ENCODE data around the gene NFKBIA.
"Not testable (repeated sequence)": the region's sequence is repeated elsewhere in the genome, so short reads cannot be mapped to it uniquely, and the experiment has no call there.

NFKBIA gene

GRCh38 chr14:35379234-35379933, 25.2 kb downstream of the NFKBIA start:
- peaks cover 0 to 14% (median 5%) of the 10 kb centered on the region in 4 experiments for H3K4me1 ChIP-seq (ENCODE audit: control extremely low read depth in 1 of 4, control insufficient read depth in 4 of 4, insufficient read depth in 4 of 4, low read length in 3 of 4)
- CTCF ChIA-PET, result interaction anchor here (1.0 to 3.0 kb wide), 3 partner anchors 9 to 18 kb away, joined by 3 to 7 read pairs (median 4); no protein-coding TSS in a partner anchor
- H3K27ac ChIP-seq (ENCODE audit: insufficient read depth in 1 of 2, low read depth in 1 of 2, low read length in 2 of 2, poor library complexity in 1 of 2, severe bottlenecking in 2 of 2); H3K9me3 ChIP-seq (ENCODE audit: control extremely low read depth in 1 of 5, control insufficient read depth in 4 of 5, insufficient read depth in 2 of 5, low read depth in 1 of 5, low read length in 4 of 5); POLR2A ChIA-PET; H3K27me3 ChIP-seq (replicated peaks in 2 of 5; ENCODE audit: control insufficient read depth in 4 of 5, insufficient read depth in 5 of 5, low read length in 4 of 5); H3K4me3 ChIP-seq (ENCODE audit: control insufficient read depth in 1 of 7, extremely low read depth in 1 of 7, insufficient read depth in 4 of 7, low read depth in 2 of 7, low read length in 6 of 7); DNase-seq; H3K36me3 ChIP-seq (ENCODE audit: control insufficient read depth in 4 of 4, insufficient read depth in 4 of 4, low read length in 3 of 4): not testable (repeated sequence)
- 86% methylated on average over 9 of the region's 9 CpGs for WGBS (ENCODE audit: insufficient coverage)

- peaks cover 0 to 15% (median 8%) of the 10 kb centered on the region in 4 experiments for H3K4me1 ChIP-seq (ENCODE audit: control extremely low read depth in 1 of 4, control insufficient read depth in 4 of 4, insufficient read depth in 4 of 4, low read length in 3 of 4)
- H3K4me3 ChIP-seq (ENCODE audit: control insufficient read depth in 1 of 7, extremely low read depth in 1 of 7, insufficient read depth in 4 of 7, low read depth in 2 of 7, low read length in 6 of 7), result no peak overlapping the region
- CTCF ChIA-PET, result interaction anchor here (1.0 to 3.0 kb wide), 7 partner anchors 9 to 39 kb away, joined by 3 to 7 read pairs (median 4); no protein-coding TSS in a partner anchor
- POLR2A ChIA-PET, result no interaction called here
- DNase-seq, result peak in 2 of 3 donors; percentile 70 to 80
- no peaks in the 10 kb centered on the region for H3K27me3 ChIP-seq (replicated peaks in 2 of 5; ENCODE audit: control insufficient read depth in 4 of 5, insufficient read depth in 5 of 5, low read length in 4 of 5)
- no peaks in the 10 kb centered on the region for H3K36me3 ChIP-seq (ENCODE audit: control insufficient read depth in 4 of 4, insufficient read depth in 4 of 4, low read length in 3 of 4)
- no peak overlapping the region for H3K27ac ChIP-seq (ENCODE audit: insufficient read depth in 1 of 2, low read depth in 1 of 2, low read length in 2 of 2, poor library complexity in 1 of 2, severe bottlenecking in 2 of 2)
- 100% methylated on average over 3 of the region's 9 CpGs for WGBS (ENCODE audit: insufficient coverage)
- no peaks in the 10 kb centered on the region for H3K9me3 ChIP-seq (ENCODE audit: control extremely low read depth in 1 of 5, control insufficient read depth in 4 of 5, insufficient read depth in 2 of 5, low read depth in 1 of 5, low read length in 4 of 5)
Measured at GRCh38 chr14:35378425-35379233, 25.9 kb downstream of the NFKBIA start.

- peaks cover 0 to 6% (median 0%) of the 10 kb centered on the region in 5 experiments for H3K9me3 ChIP-seq (ENCODE audit: control extremely low read depth in 1 of 5, control insufficient read depth in 4 of 5, insufficient read depth in 2 of 5, low read depth in 1 of 5, low read length in 4 of 5)
- peak in 2 of 3 donors; percentile 75 to 81 for DNase-seq
- WGBS (ENCODE audit: insufficient coverage), result 100% methylated on average over 3 of the region's 7 CpGs
Measured at GRCh38 chr14:35375558-35376025, 29.0 kb downstream of the NFKBIA start.

DNA sequence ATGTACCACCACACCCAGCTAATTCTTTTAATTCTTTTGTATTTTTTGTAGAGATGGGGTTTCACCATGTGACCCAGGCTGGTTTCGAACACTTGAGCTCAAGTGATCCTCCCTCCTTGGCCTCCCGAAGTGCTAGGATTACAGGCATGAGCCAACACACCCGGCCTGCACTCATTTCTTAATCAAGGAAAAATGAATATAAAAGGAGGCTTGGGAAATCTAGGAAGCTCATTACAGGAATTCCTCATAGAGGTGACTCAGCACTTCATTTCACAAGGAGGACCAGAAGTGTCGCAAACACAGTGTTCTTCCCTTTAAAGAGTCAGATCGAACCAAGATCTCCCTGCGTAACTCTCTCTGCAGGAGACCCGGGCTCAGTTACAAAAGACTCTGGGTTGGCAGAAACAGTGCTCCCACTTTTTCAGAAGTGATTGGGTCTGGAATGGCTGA, 30.3 kb downstream of the NFKBIA start:
- H3K4me1 ChIP-seq (ENCODE audit: control extremely low read depth in 1 of 4, control insufficient read depth in 4 of 4, insufficient read depth in 4 of 4, low read length in 3 of 4), result peaks cover 0 to 26% (median 23%) of the 10 kb centered on the region in 4 experiments
- H3K27me3 ChIP-seq (replicated peaks in 2 of 5; ENCODE audit: control insufficient read depth in 4 of 5, insufficient read depth in 5 of 5, low read length in 4 of 5), result no peaks in the 10 kb centered on the region
- ChIA-PET CTCF (interaction anchor here (0.7 to 2.0 kb wide), 6 partner anchors 11 to 145 kb away, joined by 3 to 7 read pairs (median 4); partner anchors contain the start of gene NFKBIA), POLR2A (no interaction called here)
- WGBS (ENCODE audit: insufficient coverage), result 39% methylated on average over 2 of the region's 7 CpGs
- no peak overlapping the region for H3K27ac ChIP-seq (ENCODE audit: insufficient read depth in 1 of 2, low read depth in 1 of 2, low read length in 2 of 2, poor library complexity in 1 of 2, severe bottlenecking in 2 of 2)
- peaks cover 0 to 6% (median 0%) of the 10 kb centered on the region in 5 experiments for H3K9me3 ChIP-seq (ENCODE audit: control extremely low read depth in 1 of 5, control insufficient read depth in 4 of 5, insufficient read depth in 2 of 5, low read depth in 1 of 5, low read length in 4 of 5)
- H3K4me3 ChIP-seq (ENCODE audit: control insufficient read depth in 1 of 7, extremely low read depth in 1 of 7, insufficient read depth in 4 of 7, low read depth in 2 of 7, low read length in 6 of 7), result no peak overlapping the region
- H3K36me3 ChIP-seq (ENCODE audit: control insufficient read depth in 4 of 4, insufficient read depth in 4 of 4, low read length in 3 of 4), result no peaks in the 10 kb centered on the region
- DNase-seq, result no peak

More at GRCh38 chr14:35375558-35376025, 29.0 kb downstream of the NFKBIA start:
- CTCF ChIA-PET, result interaction anchor here (1.0 to 2.0 kb wide), 7 partner anchors 8 to 220 kb away, joined by 3 to 7 read pairs (median 3); no protein-coding TSS in a partner anchor
- H3K4me1 ChIP-seq (ENCODE audit: control extremely low read depth in 1 of 4, control insufficient read depth in 4 of 4, insufficient read depth in 4 of 4, low read length in 3 of 4), result peaks cover 0 to 15% (median 10%) of the 10 kb centered on the region in 4 experiments
- no peak overlapping the region for H3K27ac ChIP-seq (ENCODE audit: insufficient read depth in 1 of 2, low read depth in 1 of 2, low read length in 2 of 2, poor library complexity in 1 of 2, severe bottlenecking in 2 of 2)
- no peak overlapping the region for H3K4me3 ChIP-seq (ENCODE audit: control insufficient read depth in 1 of 7, extremely low read depth in 1 of 7, insufficient read depth in 4 of 7, low read depth in 2 of 7, low read length in 6 of 7)
- no peaks in the 10 kb centered on the region for H3K36me3 ChIP-seq (ENCODE audit: control insufficient read depth in 4 of 4, insufficient read depth in 4 of 4, low read length in 3 of 4)
- POLR2A ChIA-PET, result interaction anchor here (0.7 to 1.3 kb wide), 3 partner anchors 12 to 28 kb away, joined by 3 read pairs; no protein-coding TSS in a partner anchor
- H3K27me3 ChIP-seq (replicated peaks in 2 of 5; ENCODE audit: control insufficient read depth in 4 of 5, insufficient read depth in 5 of 5, low read length in 4 of 5), result no peaks in the 10 kb centered on the region

DNA sequence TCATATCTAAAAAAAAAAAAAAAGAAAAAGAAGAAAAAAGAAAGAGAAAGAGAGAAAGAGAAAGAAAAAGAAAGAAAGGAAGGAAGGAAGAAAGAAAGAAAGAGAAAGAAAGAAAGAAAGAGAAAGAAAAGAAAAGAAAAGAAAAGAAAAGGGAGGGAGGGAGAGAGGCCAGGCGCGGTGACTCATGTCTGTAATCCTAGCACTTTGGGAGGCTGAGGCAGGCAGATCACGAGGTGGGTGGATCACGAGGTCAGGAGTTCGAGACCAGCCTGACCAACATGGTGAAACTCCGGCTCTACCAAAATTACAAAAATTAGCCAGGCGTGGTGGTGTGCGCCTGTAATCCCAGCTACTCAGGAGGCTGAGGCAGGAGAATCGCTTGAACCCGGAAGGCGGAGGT, 31.3 kb downstream of the NFKBIA start:
- POLR2A ChIA-PET, result interaction anchor here (0.6 kb wide), 1 partner anchor 42 kb away, joined by 7 read pairs; no protein-coding TSS in a partner anchor
- DNase-seq; H3K27ac ChIP-seq (ENCODE audit: insufficient read depth in 1 of 2, low read depth in 1 of 2, low read length in 2 of 2, poor library complexity in 1 of 2, severe bottlenecking in 2 of 2); H3K4me3 ChIP-seq (ENCODE audit: control insufficient read depth in 1 of 7, extremely low read depth in 1 of 7, insufficient read depth in 4 of 7, low read depth in 2 of 7, low read length in 6 of 7); H3K36me3 ChIP-seq (ENCODE audit: control insufficient read depth in 4 of 4, insufficient read depth in 4 of 4, low read length in 3 of 4); CTCF ChIA-PET; H3K9me3 ChIP-seq (ENCODE audit: control extremely low read depth in 1 of 5, control insufficient read depth in 4 of 5, insufficient read depth in 2 of 5, low read depth in 1 of 5, low read length in 4 of 5); H3K27me3 ChIP-seq (replicated peaks in 2 of 5; ENCODE audit: control insufficient read depth in 4 of 5, insufficient read depth in 5 of 5, low read length in 4 of 5): not testable (repeated sequence)
- H3K4me1 ChIP-seq (ENCODE audit: control extremely low read depth in 1 of 4, control insufficient read depth in 4 of 4, insufficient read depth in 4 of 4, low read length in 3 of 4), result peaks cover 2 to 37% (median 34%) of the 10 kb centered on the region in 4 experiments
- 100% methylated on average over 4 of the region's 11 CpGs for WGBS (ENCODE audit: insufficient coverage)

GRCh38 chr14:35370969-35371368, 33.6 kb downstream of the NFKBIA start:
- Histone ChIP-seq H3K27me3 (replicated peaks in 2 of 5; ENCODE audit: control insufficient read depth in 4 of 5, insufficient read depth in 5 of 5, low read length in 4 of 5) (no peaks in the 10 kb centered on the region), H3K27ac (ENCODE audit: insufficient read depth in 1 of 2, low read depth in 1 of 2, low read length in 2 of 2, poor library complexity in 1 of 2, severe bottlenecking in 2 of 2) (peak overlapping the region in 1 of 2 experiments; percentile 40), H3K4me3 (ENCODE audit: control insufficient read depth in 1 of 7, extremely low read depth in 1 of 7, insufficient read depth in 4 of 7, low read depth in 2 of 7, low read length in 6 of 7) (no peak overlapping the region), H3K9me3 (ENCODE audit: control extremely low read depth in 1 of 5, control insufficient read depth in 4 of 5, insufficient read depth in 2 of 5, low read depth in 1 of 5, low read length in 4 of 5) (peaks cover 0 to 6% (median 0%) of the 10 kb centered on the region in 5 experiments), H3K4me1 (ENCODE audit: control extremely low read depth in 1 of 4, control insufficient read depth in 4 of 4, insufficient read depth in 4 of 4, low read length in 3 of 4) (peaks cover 11 to 57% (median 54%) of the 10 kb centered on the region in 4 experiments), H3K36me3 (ENCODE audit: control insufficient read depth in 4 of 4, insufficient read depth in 4 of 4, low read length in 3 of 4) (no peaks in the 10 kb centered on the region)
- ChIA-PET CTCF (interaction anchor here (0.9 to 10.2 kb wide), 8 partner anchors 10 to 144 kb away, joined by 3 to 110 read pairs (median 4); partner anchors contain the start of gene NFKBIA), POLR2A (interaction anchor here (4.9 kb wide), 1 partner anchor 31 kb away, joined by 128 read pairs; the partner anchor contains the start of gene NFKBIA)
- no CpG with 5 or more reads among the region's 5 CpGs for WGBS (ENCODE audit: insufficient coverage)
- no peak for DNase-seq
